Astrocyte (in vitro differentiated cells and primary cell): ENCODE results near the gene FGF1. TPM values are rescaled to one million over a fixed set of nuclear protein-coding genes. Genes with fewer than 3 reads are reported as not detected.

Source experiments
- DNase-seq: peaks from one replicate; pipeline ENCODE4 v3.0.0-alpha.2; 2010; ENCODE audit warnings: low read depth
- FAIRE-seq: peaks from 2 replicates; lab custom pipeline; 2011; peaks lifted over from hg19 to GRCh38; lab: Jason Lieb, UNC
- H2AFZ ChIP-seq: 2 replicates; pipeline ENCODE4 v1.6.0; 2012; ENCODE audit warnings: low read depth, low read length, inconsistent platforms
- H3K27ac ChIP-seq: 2 replicates; pipeline ENCODE4 v1.5.1; 2011; ENCODE audit warnings: low read depth, low read length, inconsistent platforms
- H3K27me3 ChIP-seq: 2 replicates; pipeline ENCODE4 v1.6.0; 2011; ENCODE audit warnings: low read length, inconsistent platforms; ENCODE audit not compliant: insufficient read depth
- H3K36me3 ChIP-seq: 2 replicates; pipeline ENCODE4 v1.5.1; 2011; ENCODE audit warnings: low read length, inconsistent platforms; ENCODE audit not compliant: insufficient read depth
- H3K4me1 ChIP-seq: 2 replicates; pipeline ENCODE4 v1.5.1; 2011; ENCODE audit warnings: low read length, inconsistent platforms; ENCODE audit not compliant: insufficient read depth
- H3K4me2 ChIP-seq: 2 replicates; pipeline ENCODE4 v1.6.0; 2012; ENCODE audit warnings: low read length, inconsistent platforms
- H3K4me3 ChIP-seq: 2 replicates; pipeline ENCODE4 v1.5.1; 2011; ENCODE audit warnings: low read depth, mild to moderate bottlenecking, low read length, inconsistent platforms; ENCODE audit not compliant: insufficient read depth
- H3K79me2 ChIP-seq: 2 replicates; pipeline ENCODE4 v1.6.0; 2012; ENCODE audit warnings: mild to moderate bottlenecking, low read length, inconsistent platforms; ENCODE audit not compliant: insufficient read depth
- H3K9ac ChIP-seq: 2 replicates; pipeline ENCODE4 v1.6.0; 2012; ENCODE audit warnings: mild to moderate bottlenecking, low read length, inconsistent platforms
- H3K9me3 ChIP-seq: 2 replicates; pipeline ENCODE4 v1.5.1; 2012; ENCODE audit warnings: low read depth, mild to moderate bottlenecking, low read length, inconsistent platforms; ENCODE audit not compliant: insufficient read depth
- H4K20me1 ChIP-seq: 2 replicates; pipeline ENCODE4 v1.6.0; 2012; ENCODE audit warnings: low read length, inconsistent platforms; ENCODE audit not compliant: insufficient read depth
- H3K27ac Mint-ChIP-seq: one replicate; pipeline ENCODE4 v1.8.0; 2021; ENCODE audit warnings: mild to moderate bottlenecking, mixed read lengths; ENCODE audit not compliant: unreplicated experiment
- H3K27me3 Mint-ChIP-seq: one replicate; pipeline ENCODE4 v1.8.0; 2021; ENCODE audit warnings: low read depth, mixed read lengths; ENCODE audit not compliant: unreplicated experiment
- H3K36me3 Mint-ChIP-seq: one replicate; pipeline ENCODE4 v1.8.0; 2021; ENCODE audit warnings: low read depth, mixed read lengths; ENCODE audit not compliant: unreplicated experiment
- H3K4me1 Mint-ChIP-seq: one replicate; pipeline ENCODE4 v1.8.0; 2021; ENCODE audit warnings: low read depth, mixed read lengths; ENCODE audit not compliant: unreplicated experiment
- H3K4me3 Mint-ChIP-seq: one replicate; pipeline ENCODE4 v1.8.0; 2021; ENCODE audit warnings: mild to moderate bottlenecking, moderate library complexity, mixed read lengths; ENCODE audit not compliant: unreplicated experiment
- H3K9me3 Mint-ChIP-seq: one replicate; pipeline ENCODE4 v1.8.0; 2021; ENCODE audit warnings: mild to moderate bottlenecking, mixed read lengths; ENCODE audit not compliant: unreplicated experiment
- EZH2 ChIP-seq: IDR thresholded peaks from 2 replicates; pipeline ENCODE4 v1.6.1; 2012; ENCODE audit warnings: mild to moderate bottlenecking, low read length, inconsistent platforms; ENCODE audit not compliant: insufficient read depth
- total RNA-seq: library from RNA; stranded (reverse); gene quantifications from 2 replicates; pipeline ENCODE4 v1.2.1, GENCODE V29; 2021
- TF ChIP-seq, protein P1 (sequence below): IDR thresholded peaks from 2 replicates; pipeline ENCODE4 v1.5.1; 2011; ENCODE audit warnings: low read depth, mild to moderate bottlenecking, inconsistent platforms, low read length, moderate library complexity; ENCODE audit not compliant: insufficient read depth

Gene FGF1
- total RNA-seq, 1 donor from 2014 or later, result 70.9 TPM

DNA sequence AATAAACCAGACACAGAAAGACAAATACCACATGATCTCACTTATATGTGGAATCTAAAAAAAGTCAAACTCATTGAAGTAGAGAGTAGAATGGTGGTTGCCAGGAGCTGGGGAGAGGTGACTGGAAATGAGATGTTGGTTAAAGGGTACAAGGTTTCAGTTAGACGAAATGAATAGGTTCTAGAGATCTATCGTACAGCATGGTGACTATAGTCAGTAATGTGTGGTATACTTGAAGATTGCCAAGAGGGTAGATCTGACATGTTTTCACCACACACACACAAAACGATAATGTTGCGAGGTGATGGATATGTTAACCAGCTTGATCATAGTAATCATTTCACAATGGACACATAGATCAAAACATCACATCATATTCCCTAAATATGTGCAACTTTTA lies 46.4 kb downstream of the FGF1 start:
- no peaks in the 10 kb centered on the region for H3K27me3 Mint-ChIP-seq
- FAIRE-seq (no peak), DNase-seq (no peak)
- H3K4me1 ChIP-seq, result peaks cover 14% of the 10 kb centered on the region
- H3K4me2 ChIP-seq, result no peak overlapping the region
- no peak for TF ChIP-seq EZH2
- TF ChIP-seq, protein P1, sequence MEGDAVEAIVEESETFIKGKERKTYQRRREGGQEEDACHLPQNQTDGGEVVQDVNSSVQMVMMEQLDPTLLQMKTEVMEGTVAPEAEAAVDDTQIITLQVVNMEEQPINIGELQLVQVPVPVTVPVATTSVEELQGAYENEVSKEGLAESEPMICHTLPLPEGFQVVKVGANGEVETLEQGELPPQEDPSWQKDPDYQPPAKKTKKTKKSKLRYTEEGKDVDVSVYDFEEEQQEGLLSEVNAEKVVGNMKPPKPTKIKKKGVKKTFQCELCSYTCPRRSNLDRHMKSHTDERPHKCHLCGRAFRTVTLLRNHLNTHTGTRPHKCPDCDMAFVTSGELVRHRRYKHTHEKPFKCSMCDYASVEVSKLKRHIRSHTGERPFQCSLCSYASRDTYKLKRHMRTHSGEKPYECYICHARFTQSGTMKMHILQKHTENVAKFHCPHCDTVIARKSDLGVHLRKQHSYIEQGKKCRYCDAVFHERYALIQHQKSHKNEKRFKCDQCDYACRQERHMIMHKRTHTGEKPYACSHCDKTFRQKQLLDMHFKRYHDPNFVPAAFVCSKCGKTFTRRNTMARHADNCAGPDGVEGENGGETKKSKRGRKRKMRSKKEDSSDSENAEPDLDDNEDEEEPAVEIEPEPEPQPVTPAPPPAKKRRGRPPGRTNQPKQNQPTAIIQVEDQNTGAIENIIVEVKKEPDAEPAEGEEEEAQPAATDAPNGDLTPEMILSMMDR, result no peak
- no peaks in the 10 kb centered on the region for H4K20me1 ChIP-seq
- peaks cover 2% of the 10 kb centered on the region for H3K36me3 Mint-ChIP-seq
- H3K9me3 ChIP-seq, result no peaks in the 10 kb centered on the region
- peaks cover 44% of the 10 kb centered on the region for H3K4me1 Mint-ChIP-seq
- H3K27me3 ChIP-seq, result no peaks in the 10 kb centered on the region
- no peak overlapping the region for H2AFZ ChIP-seq
- H3K27ac Mint-ChIP-seq, result no peak overlapping the region
- no peak overlapping the region for H3K4me3 ChIP-seq
- H3K4me3 Mint-ChIP-seq, result no peak overlapping the region
- no peaks in the 10 kb centered on the region for H3K79me2 ChIP-seq
- H3K36me3 ChIP-seq, result no peaks in the 10 kb centered on the region
- H3K9ac ChIP-seq, result no peak overlapping the region
- H3K27ac ChIP-seq, result no peak overlapping the region
- H3K9me3 Mint-ChIP-seq, result peaks cover 2% of the 10 kb centered on the region

DNA sequence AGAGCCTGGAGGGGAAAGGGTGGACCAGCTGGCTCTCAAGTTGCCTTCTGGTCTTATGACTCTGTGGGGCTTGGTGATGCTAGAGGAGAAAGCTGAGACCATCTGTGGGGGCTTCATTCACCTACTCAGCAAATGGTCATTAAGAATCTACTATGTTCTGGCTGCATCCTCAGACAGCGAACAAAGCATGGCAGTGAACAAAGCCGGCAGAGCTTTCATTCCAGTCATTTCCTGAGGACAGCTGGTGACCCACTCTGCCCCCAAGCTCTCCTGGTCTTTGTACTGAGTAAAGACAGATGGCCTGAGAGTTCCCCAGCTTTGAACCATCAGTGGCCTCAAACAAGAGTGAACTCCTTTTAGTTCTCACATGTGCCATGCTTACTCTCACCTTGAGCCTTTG lies 48.0 kb downstream of the FGF1 start:
- H3K27ac Mint-ChIP-seq, result no peak overlapping the region
- H3K36me3 ChIP-seq, result no peaks in the 10 kb centered on the region
- H3K4me2 ChIP-seq, result no peak overlapping the region
- H3K27me3 Mint-ChIP-seq, result no peaks in the 10 kb centered on the region
- H3K4me1 Mint-ChIP-seq, result peaks cover 33% of the 10 kb centered on the region
- no peak overlapping the region for H2AFZ ChIP-seq
- H4K20me1 ChIP-seq, result no peaks in the 10 kb centered on the region
- H3K36me3 Mint-ChIP-seq, result peaks cover 2% of the 10 kb centered on the region
- no peak for FAIRE-seq
- no peaks in the 10 kb centered on the region for H3K9me3 ChIP-seq
- DNase-seq, result no peak
- H3K9ac ChIP-seq, result no peak overlapping the region
- no peak overlapping the region for H3K4me3 ChIP-seq
- H3K4me3 Mint-ChIP-seq, result peak overlapping the region; percentile 20
- no peaks in the 10 kb centered on the region for H3K79me2 ChIP-seq
- peaks cover 2% of the 10 kb centered on the region for H3K9me3 Mint-ChIP-seq
- TF ChIP-seq EZH2, result no peak
- TF ChIP-seq, protein P1, result no peak
- H3K4me1 ChIP-seq, result peaks cover 3% of the 10 kb centered on the region
- no peaks in the 10 kb centered on the region for H3K27me3 ChIP-seq
- no peak overlapping the region for H3K27ac ChIP-seq

DNA sequence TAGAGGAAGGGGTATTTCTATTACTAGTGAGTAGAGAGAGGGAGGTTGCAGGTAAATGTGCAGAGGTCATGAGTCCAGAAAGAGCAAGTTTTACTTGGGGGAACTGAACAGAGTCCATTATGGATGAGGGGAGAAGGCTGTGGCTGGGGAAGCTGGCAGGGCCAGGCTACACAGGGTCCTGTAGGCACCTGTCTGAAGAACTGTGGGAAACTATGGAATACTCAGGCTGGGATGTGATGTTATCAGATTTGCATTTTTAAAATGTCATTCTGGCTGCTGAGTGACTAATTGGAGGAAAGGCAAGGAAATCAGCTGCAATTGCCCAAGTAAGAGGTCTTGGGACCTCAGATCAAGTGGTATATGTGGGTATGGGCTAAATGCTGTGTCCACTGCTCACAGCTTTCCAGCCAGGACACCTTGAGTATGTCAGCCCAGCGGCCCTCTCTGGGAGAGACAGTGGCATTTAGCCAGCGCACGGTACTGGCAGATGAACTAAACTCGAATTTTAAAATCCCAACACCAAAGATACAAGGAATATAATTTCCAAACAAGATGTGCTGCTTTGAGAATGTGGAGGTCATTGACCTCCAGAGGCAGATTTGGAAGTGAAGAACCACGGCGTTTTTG lies 49.1 kb downstream of the FGF1 start:
- Histone ChIP-seq H3K4me1 (peaks cover 3% of the 10 kb centered on the region), H3K36me3 (no peaks in the 10 kb centered on the region), H3K9me3 (no peaks in the 10 kb centered on the region), H3K4me2 (no peak overlapping the region), H3K27ac (no peak overlapping the region), H3K79me2 (no peaks in the 10 kb centered on the region), H3K4me3 (no peak overlapping the region), H3K27me3 (no peaks in the 10 kb centered on the region), H2AFZ (no peak overlapping the region), H3K9ac (no peak overlapping the region), H4K20me1 (no peaks in the 10 kb centered on the region)
- Mint-ChIP-seq H3K9me3 (peaks cover 2% of the 10 kb centered on the region), H3K27ac (peak overlapping the region; percentile 0), H3K4me3 (no peak overlapping the region), H3K4me1 (peaks cover 27% of the 10 kb centered on the region), H3K27me3 (no peaks in the 10 kb centered on the region), H3K36me3 (peaks cover 2% of the 10 kb centered on the region)
- no peak for TF ChIP-seq EZH2
- TF ChIP-seq, protein P1, result no peak
- DNase-seq, result no peak
- no peak for FAIRE-seq
